ENCODE results near the gene DOK7.

Gene DOK7

DNA sequence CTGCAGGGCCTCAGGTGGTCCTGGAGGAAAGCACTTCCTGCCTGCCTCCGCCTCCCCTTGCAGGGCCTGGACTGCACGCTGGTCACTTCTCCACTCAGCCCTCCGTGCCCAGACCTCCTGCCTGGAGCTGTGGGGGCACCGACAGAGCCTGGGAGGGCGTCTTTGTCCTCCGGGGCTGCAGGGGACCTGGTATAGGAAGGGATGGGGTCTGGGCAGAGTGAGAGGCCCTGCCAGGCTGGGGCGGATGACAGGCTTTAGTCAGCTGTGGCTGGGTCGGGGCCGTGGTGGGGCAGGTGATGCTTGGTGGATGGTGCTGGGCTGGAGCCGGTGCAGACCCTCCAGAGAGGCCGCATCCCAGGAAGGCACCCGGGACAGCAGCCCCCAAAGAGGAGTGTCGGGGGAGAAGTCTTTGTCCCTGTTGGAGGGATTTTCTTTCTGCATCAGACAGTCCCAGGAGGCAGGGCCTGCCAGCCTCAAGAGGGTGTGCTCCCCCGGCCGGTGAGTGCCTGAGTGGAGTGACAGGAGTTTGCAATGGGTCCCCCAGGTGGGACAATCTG lies 1.3 kb downstream of the DOK7 start:
- no peak for DNase-seq

DNA sequence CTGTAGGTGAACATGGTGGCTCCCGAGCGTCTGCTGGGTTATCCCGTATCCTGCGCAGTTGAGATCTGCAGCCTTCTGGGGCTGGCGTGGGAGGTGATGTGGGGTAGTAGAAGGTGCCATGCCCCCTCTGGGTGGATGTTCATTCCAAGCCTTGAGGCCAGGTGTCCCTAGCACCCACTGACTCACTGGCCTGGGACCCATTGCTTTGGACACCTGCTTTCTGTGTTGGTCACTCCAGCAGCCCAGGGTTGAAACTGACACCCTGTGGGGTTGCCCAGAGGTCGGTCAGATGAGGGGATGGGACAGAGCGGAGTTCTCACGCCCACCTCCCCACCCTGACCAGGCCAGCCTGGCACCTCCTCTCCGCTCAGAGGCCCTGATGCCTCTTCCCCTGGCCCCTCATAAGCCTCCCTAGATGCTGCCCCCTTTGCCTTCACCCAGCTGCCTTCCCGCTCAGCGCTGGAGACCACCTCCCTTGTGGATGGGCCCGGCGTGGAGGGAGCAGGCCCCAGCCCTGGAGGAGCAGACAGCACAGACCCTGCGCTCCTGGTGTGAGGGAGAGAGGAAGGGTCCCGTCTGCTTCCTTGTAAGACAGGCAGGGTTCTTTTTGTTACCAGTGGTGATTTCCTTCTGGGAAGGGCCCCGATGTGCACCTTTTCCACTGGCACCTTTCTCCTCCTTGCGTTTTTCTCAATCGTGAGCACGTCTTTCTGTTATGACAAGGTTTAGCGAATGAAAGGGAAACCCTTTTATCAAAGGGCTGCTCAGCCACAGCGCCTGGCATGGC lies 2.0 kb downstream of the DOK7 start:
- no peak for DNase-seq

DNA sequence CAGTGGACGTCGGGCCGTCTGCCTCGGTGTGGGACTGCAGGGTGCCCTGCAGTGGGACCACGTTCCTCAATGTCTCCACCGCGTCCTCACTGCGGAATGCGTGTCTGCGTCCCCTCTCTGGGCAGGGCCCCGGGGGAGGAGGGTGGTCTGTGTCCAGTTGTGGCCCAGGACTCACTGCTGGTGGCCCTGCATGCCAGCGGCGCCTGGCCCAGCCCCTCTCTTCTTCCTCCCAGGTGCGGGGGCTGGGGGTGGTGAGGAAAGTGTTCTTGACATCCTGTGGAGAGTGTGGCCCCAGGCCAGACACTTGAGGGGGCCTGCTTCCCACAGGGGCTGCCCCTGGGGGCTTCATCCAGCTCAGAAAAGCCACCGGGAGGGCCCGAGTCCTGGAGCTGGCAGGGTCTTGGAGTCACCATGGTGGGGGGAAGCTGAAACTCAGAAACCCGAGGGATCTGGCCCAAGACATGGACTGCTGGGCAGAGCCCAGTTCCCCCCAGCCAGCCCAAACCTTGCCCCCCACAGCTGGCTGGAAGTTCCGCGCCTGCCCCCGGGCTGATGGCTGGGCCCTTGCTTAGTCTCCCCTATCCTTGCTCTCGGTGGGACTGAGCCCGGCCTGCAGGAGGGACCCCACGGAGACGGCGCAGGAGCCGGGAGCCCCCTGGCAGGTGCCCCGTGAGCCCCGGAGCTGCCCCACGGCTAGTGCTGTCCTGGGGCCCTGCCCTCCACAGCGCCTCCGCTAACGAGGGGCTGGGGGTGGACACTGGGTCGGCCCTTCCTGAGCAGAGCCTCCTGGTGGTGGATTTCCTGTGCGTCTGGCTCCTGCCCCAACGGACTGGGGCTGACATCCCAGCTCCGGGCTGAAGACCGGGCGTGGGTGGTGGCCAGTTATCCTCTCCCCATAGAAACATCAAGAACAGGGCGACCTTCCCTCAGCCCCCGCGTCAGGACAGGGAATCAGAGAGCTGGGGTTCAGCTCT lies 2.9 kb downstream of the DOK7 start:
- DNase-seq = no peak

DNA sequence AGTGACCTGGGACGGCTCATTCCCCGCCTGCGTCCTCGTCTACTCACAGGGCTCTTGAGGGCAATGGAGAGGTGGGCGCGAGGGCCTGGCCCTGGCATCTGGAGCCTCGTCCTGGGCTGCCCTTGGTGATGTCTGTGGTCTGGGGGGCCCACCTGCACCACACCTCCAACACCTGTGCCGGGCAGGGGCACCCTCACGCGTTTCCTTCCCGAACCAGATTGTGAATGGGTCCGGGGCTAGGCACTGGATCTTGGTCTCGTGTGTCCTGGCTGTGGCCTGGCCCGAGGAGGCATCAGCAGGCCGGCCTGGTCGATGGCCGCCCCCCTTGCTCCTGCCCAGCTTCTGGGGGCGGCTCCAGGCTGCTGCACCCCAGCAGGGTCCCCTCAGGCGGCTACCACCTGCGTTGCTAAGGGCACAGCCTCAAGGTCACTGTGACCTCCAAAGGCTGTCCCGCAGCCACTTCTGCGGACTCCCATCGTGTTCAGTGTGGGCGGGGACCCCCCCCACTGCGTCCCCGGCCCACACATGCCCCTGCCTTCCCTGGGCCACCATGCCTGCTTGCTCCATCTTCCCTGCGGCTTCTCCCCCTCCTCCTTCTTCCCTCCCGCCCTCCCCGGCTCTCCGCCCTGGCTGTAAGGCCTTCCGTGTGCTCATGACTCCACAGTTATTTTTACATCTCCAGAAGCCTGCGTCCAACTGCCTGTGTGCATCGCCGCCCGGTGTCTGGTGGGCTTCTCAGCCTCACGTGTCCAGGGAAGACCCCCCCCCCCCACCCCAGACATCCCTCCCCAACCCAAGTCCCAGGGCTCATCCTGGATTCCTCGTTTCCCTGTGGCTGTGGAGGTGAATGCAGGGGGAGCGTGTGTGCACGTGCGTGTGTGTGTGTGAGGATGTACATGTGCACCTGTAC lies 3.8 kb downstream of the DOK7 start:
- no peak for DNase-seq

DNA sequence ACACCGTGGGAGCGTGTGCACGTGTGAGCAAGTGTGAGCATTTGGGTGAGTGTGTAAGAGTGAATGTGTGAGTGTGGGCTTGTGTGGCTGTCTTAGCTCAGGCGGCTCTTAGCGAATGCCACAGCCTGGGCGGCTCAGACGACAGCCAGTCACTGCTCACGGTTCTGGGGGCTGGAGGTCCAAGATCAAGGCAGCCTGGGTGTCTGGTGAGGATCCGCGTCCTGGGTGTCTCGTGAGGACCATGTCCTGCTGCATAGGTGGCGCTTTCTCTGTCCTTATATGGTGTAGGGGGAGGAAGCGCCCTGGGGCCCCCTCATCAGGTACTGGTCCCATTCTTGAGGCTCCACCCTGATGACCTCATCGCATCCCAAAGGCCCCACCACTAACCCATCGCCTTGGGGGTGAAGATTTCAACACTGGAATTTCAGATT lies 4.5 kb downstream of the DOK7 start:
- no peak for DNase-seq

DNA sequence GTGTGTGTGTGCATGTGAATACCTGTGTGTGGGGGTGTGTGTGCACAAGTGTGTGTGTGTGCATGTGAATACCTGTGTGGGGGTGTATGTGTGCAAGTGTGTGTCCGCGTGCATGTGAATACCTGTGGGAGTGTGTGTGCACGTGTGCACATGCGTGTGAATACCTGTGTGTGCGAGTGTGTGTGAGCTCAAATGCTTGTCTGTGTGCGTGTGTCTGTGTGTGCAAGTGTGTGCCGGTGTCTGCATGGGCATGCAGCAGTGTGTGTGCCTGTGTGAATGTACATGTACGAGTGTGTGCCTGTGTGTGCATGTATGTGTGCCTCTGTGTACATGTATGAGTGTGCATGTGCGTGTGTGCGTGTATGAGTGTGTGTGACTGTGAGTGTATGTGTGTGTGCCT lies 5.0 kb downstream of the DOK7 start:
- DNase-seq = no peak

DNA sequence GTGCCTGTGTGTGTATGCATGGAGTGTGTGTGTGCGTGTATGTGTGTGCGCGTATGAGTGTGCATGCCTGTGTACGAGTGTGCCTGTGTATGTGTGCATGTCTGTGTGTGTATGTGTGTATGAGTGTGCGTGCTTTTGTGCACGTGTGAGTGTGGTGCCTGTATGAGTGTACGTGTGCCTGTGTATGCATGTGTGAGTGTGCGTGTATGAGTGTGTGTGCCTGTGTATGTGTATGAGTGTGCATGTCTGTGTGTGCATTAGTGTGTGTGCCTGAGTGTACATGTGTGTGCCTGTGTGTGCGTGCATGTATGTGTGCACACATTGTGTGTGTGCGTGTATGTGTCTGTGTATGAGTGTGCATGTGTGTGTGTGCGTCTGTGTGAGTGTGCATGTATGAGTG lies 5.7 kb downstream of the DOK7 start:
- DNase-seq = no peak

DNA sequence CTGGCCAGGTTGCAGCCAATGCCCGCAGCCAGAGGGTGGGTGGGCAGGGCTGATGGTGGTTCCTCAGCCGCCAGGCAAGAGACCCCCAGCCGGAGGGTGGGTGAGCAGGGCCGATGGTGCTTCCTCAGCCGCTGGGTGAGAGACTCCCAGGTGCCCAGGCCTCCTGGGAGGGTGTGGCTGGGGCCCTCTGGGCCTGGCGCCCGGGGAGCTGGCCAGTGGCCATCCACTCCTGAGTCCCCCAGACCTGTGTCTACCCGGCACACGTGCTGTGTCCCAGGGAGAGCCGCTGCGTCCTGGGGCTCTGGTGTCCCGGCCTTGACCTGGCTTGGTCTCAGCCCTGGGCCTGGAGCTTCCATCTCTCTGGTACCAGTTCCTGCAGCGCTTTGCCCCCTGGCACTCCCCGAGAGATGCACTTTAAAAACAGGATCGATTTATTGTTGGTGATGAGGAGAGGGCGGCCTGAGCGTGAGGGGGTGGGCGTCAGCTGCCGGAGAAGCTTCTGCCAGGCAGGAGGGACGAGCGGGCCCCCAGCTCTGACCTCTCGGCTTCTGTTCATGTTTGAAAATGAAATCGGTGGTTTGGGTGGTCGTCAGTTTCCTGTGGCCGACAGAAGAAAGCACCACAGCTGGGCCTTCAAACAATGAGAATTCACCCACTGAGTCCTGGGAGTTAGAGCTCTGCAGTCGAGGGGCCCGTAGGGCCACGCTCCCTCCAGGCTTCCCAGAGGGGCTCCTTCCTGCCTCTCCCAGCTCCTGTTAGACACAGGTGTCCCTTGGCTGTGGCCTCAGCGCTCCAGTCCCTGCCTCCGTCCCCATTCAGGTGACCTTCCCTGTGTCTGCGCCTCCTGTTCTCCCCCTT lies 6.5 kb downstream of the DOK7 start:
- no peak for DNase-seq

DNA sequence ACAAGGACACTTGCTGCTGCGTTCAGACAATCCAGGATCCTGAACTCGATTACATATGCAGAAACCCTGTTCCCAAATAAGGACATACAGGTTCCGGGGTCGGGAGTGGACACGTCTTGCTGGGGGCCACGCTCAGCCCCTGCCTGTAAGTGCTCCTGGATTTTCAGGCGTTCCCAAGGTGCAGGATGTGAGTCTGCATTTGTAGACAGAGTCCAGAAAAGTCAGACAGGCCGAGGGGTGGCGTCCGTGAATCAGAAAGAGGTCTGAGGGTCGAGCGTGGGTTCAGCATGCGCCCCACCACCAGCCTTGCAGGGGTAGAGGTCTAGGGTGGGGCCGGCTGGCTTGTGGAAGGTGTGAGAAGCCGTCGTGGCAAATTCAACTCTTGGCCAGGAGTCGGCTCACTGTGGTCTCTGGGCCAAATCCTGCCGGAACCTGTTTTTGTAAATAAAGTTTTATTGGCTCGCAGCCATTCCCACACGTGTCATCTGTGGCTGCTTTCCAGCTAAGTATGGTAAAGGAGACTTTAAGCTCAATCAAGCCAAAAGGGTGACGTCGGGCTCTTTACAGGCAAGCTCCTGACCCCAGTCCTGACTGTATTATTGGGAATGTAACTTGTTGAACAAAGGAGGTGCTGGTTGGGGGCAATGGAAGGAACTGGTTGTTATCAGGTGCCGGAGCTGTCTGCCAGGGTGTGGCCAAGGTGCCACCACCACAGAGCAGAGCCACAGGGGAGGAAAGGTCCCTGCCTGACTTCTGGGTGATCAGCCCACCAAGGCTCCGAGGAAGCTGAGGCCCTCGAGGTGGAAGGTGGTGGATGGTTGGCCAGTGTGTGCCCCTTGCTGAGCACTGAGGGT lies 7.4 kb downstream of the DOK7 start:
- no peak for DNase-seq

DNA sequence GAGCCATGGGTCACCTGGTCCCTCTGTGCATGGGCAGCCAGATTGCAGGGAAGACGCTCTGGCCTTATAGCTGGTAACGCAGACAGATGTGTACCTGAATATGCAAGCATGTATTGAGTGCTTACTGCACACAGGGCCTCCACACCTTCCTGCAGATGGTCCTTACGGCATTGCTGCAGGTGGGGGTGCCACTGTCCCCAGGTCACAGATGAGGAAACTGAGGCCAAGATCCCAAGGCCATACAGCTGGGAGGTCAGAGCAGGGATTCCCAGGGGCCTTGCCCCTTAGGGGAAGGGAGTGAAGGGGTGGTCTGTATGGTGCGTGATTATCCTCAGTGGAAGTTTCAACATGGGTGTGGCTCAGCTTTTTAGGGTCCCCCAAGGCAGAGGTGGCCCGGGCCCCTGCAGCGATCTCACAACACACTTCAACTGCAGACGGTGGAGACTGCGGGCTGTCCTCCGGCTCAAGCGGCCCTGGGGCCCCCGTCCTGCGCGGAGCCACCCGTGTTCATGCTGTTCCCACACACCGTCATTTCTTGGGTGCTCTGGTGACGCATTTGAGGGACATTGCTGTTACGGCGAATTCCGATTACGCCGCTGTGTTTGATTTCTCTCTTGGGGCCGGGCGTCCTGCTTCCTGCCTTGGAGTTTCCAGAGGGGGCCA lies 8.1 kb downstream of the DOK7 start:
- DNase-seq = no peak

DNA sequence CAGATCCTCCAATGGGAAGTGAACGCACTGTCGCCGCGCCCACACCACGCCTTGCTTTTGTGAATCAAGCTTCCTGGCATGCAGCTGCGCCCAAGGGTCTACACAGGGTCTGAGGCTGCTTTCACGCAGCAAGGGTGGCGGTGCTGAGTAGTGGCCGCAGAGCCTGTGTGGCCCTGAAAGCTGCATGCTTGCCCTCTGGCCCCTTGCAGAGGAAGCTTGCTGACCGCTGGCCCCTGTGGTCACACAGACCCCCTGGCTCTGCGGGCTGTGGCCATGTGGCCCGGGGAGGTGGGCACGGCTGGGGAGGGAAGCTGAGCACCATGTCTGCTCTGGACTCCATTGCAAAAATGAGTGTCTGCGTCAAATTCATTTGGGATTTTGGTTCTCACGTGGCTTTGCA lies 8.8 kb downstream of the DOK7 start:
- DNase-seq = no peak

DNA sequence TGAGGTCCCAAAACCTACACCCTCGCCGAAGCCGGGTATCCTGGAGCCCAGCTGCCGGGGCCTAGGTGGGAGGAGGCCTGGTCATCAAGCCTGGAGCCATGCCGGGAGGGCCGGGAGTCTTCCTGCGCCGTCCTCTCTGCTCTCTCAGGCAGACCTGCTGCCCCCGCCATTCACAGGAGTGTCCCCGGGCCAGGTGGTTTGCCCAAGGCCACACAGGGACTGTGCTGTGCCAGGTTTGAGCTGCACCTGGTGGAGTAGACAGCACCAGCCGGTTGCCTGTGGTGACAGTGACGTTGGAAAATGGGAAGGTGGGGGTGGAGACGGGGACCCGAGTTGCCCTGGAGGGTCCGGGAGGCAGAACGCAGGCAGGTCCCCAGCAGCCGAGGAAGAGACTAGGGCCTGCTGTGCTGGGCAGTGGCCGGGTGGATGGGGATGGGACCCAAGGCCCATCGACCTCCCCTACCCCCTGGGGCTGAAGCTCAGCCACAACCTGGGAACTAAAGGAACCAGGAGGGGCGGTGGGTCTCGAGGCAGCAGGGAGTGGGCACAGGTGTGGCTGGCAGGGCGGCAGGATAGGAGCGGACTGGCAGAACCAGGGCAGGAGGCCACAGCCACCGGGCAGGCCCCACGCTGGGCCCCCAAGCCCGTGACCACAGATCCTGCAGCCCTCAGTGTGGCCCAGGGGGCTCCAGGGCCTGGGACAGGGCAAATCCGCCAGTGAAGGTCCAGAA lies 9.5 kb downstream of the DOK7 start:
- no peak for DNase-seq

DNA sequence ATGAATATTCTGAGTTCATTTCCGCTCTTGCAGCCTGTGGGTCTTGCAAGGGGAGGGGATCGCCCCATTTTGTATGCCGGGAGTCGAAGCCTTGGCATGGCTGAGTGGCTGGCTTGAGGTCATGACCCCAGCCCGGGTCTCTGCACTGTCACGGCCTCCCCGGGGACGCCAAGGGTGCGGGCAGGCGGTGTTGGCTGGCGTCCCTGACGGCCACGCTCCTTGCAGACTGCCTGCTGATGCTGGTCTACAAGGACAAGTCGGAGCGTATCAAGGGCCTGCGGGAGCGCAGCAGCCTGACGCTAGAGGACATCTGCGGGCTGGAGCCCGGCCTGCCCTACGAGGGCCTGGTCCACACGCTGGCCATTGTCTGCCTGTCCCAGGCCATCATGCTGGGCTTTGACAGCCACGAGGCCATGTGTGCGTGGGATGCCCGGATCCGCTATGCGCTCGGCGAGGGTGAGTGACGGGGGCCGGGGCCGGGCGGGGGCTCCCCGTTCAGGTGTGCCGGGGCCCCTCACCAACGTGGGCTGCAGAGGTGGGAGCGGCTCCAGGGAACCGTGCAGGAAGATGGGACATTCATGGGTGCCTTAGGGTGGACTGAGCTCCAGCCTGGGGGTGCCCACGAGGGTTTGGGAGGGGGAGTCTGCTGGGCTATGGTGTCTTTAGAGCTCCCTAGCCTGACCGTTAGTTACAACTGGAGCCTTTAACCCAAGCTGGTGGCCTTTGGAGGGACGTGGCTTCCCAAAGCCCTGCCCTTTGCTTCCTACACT lies 10.3 kb downstream of the DOK7 start:
- no peak for DNase-seq

DNA sequence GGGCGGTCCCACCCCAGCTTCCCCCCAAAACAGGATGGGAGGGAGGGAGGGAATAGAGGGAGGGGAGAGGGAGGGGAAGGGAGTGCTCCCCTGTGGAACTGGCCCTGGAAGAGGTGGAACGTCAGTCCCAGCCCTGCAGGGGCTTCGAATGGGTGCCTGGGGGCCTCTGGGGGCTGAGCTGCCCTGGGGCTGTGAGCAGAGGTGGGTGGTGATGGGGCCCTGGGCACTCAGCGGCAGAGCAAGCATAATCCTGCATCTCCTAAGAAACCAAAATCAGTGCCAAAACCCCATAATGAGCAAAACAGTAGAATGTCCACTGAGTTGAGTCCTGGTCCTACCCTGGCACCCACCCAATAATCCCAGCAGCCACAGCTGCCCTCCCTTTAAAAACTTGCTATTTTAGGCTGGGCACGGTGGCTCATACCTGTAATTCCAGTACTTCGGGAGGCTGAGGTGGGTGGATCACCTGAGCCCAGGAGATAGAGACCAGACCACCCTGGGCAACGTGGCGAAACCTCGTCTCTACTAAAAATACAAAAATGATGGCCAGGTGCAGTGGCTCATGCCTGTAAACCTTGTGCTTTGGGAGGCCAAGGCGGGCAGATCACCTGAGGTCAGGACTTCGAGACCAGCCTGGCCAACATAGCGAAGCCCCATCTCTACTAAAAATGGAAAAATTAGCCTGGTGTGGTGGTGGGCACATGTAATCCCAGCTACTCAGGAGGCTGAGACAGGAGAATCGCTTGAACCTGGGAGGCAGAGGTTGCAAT lies 11.1 kb downstream of the DOK7 start:
- no peak for DNase-seq

DNA sequence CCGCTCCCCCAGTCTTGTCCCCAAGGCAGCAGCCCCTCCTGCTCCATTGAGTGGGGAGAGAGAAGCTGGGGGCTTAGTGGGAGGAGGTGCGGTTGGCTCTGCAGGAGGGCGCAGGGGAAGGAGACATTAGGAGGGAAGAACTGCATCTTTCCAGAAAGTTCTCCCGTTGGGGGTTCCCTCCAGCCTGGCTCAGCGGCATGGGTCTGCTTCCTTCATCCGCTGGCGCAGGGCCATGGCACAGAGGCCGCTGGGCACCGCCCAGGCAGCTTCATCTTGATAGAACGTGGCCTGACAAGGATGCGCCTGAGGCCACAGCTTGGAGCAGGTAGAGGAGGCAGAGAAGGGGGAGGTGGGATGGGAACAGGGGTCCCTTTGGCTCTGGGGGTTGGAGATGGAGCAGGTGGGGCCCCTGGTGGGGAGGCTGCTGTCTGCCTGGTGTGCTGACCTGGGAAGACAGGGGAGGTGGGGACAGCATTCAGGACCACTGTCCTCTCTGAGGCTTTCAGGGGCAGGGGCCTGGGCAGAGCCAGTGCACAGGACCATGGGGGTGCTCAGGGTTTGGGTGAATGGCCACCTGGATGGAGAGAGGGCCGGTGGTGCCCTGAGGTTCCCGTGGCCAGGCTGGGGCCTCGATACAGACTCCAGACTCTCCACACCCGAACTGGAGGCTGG lies 12.1 kb downstream of the DOK7 start:
- DNase-seq = no peak

DNA sequence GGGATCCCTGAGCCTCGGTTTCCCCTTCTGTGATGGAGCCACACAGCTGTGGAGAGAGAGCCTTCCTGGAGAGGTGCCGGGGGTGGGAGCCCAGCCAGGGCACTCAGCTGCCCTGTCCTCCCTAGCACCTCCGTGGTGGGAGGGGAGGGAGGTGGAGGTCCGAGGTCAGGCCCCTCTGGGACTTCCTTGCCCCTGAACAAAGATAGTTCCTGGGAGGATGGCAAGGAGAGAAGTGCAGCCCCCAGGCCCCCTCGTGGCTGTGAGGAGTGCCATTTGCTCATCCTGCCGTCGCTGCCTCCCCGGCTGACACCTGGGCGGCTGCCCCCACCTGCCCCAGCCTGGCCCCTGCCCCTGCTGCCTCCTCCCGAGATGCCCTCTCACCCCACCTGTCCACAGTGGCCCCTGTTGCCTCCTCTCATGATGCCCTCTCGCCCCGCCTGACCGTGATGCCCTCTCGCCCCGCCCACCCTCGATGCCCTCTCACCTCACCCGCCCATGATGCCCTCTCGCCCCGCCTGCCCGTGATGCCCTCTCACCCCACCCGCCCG lies 12.7 kb downstream of the DOK7 start:
- DNase-seq = no peak

DNA sequence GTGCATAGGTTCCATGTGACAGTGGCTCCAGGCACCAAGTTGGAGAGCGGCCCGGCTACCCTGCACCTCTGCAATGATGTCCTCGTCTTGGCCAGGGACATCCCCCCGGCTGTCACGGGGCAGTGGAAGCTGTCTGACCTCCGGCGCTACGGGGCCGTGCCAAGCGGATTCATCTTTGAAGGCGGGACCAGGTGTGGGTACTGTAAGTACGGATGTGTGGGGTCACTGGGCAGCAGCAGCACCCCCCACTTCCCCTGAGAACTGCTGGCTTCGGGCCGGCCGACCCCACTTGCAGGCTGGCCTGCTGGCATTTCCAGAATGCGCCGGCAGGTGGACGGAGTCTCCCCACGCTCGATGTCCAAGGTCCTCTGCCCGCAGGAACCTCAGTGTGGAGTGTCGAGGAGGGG lies 13.2 kb downstream of the DOK7 start:
- no peak for DNase-seq
